SJCRH30 (cell line): ENCODE results near the gene ZNF407. TPM values are rescaled to one million over a fixed set of nuclear protein-coding genes. Genes with fewer than 3 reads are reported as not detected.

Source experiments
- DNase-seq, 2 experiments: peaks; one replicate each; pipeline ENCODE4 v3.0.0-alpha.2; 2015 to 2020
- H3K27ac ChIP-seq: fragments of 250-450 bp; sonication (Bioruptor Pico); 2 replicates; pipeline ENCODE4 v1.5.1; 2020; ENCODE audit warnings: mild to moderate bottlenecking, moderate library complexity
- H3K27me3 ChIP-seq: fragments of 250-450 bp; sonication (Bioruptor Pico); 2 replicates; pipeline ENCODE4 v1.5.1; 2020; ENCODE audit warnings: mild to moderate bottlenecking, moderate library complexity
- H3K36me3 ChIP-seq: fragments of 250-450 bp; sonication (Bioruptor Pico); 2 replicates; pipeline ENCODE4 v1.5.1; 2020; ENCODE audit warnings: mild to moderate bottlenecking, moderate library complexity
- H3K4me1 ChIP-seq: fragments of 250-450 bp; sonication (Bioruptor Pico); 2 replicates; pipeline ENCODE4 v1.5.1; 2020; ENCODE audit warnings: mild to moderate bottlenecking, moderate library complexity
- H3K4me3 ChIP-seq: fragments of 250-450 bp; sonication (Bioruptor Pico); 2 replicates; pipeline ENCODE4 v1.5.1; 2020; ENCODE audit warnings: mild to moderate bottlenecking, moderate library complexity
- H3K9me3 ChIP-seq: fragments of 250-450 bp; sonication (Bioruptor Pico); replicated peaks from 2 replicates; pipeline ENCODE4 v1.5.1; 2020; ENCODE audit warnings: mild to moderate bottlenecking, moderate library complexity
- total RNA-seq: library from RNA; depleted of rRNA; stranded (reverse); fragments of >200 nt; shearing (Covaris generic); gene quantifications from 2 replicates; pipeline ENCODE4 v1.2.3, GENCODE V29; 2014

The ZNF407 gene
- total RNA-seq, 1 experiment from 2014 or later, result 9.5 TPM

- no peak overlapping the region for H3K4me3 ChIP-seq
- DNase-seq, result peak; percentile 43 to 53
- no peak overlapping the region for H3K27ac ChIP-seq
- H3K4me1 ChIP-seq, result peaks cover 11% of the 10 kb centered on the region; the same call in 1 of the 2 replicates
- no peaks in the 10 kb centered on the region for H3K36me3 ChIP-seq
- H3K27me3 ChIP-seq, result no peaks in the 10 kb centered on the region
- no peaks in the 10 kb centered on the region for H3K9me3 ChIP-seq
Observed at GRCh38 chr18:74604361-74604760, 6.7 kb downstream of the ZNF407 start.

- H3K4me3 ChIP-seq, result no peak overlapping the region
- H3K9me3 ChIP-seq, result no peaks in the 10 kb centered on the region
- H3K4me1 ChIP-seq, result peaks cover 11% of the 10 kb centered on the region; the same call in 1 of the 2 replicates
- no peaks in the 10 kb centered on the region for H3K36me3 ChIP-seq
- H3K27ac ChIP-seq, result no peak overlapping the region
- H3K27me3 ChIP-seq, result no peaks in the 10 kb centered on the region
- peak; percentile 12 to 18 for DNase-seq
Observed at GRCh38 chr18:74604774-74605173, 7.1 kb downstream of the ZNF407 start.

- H3K27ac ChIP-seq, result no peak overlapping the region
- no peaks in the 10 kb centered on the region for H3K27me3 ChIP-seq
- H3K4me1 ChIP-seq, result peaks cover 11% of the 10 kb centered on the region; the same call in 1 of the 2 replicates
- H3K9me3 ChIP-seq, result no peaks in the 10 kb centered on the region
- no peaks in the 10 kb centered on the region for H3K36me3 ChIP-seq
- DNase-seq, result no peak
- no peak overlapping the region for H3K4me3 ChIP-seq
Observed at GRCh38 chr18:74608681-74609080, 11.0 kb downstream of the ZNF407 start.

GRCh38 chr18:74609535-74609934 lies 11.9 kb downstream of the ZNF407 start:
- H3K4me1 ChIP-seq, result peaks cover 6% of the 10 kb centered on the region; the same call in 1 of the 2 replicates
- no peaks in the 10 kb centered on the region for H3K27me3 ChIP-seq
- H3K36me3 ChIP-seq, result no peaks in the 10 kb centered on the region
- no peak overlapping the region for H3K27ac ChIP-seq
- no peak overlapping the region for H3K4me3 ChIP-seq
- no peak for DNase-seq
- H3K9me3 ChIP-seq, result no peaks in the 10 kb centered on the region

GRCh38 chr18:74610051-74610615 lies 12.5 kb downstream of the ZNF407 start:
- Histone ChIP-seq H3K36me3 (no peaks in the 10 kb centered on the region), H3K4me1 (peaks cover 1% of the 10 kb centered on the region; the same call in 1 of the 2 replicates), H3K27me3 (no peaks in the 10 kb centered on the region), H3K9me3 (no peaks in the 10 kb centered on the region), H3K27ac (no peak overlapping the region), H3K4me3 (no peak overlapping the region)
- no peak for DNase-seq

GRCh38 chr18:74610860-74611259 lies 13.2 kb downstream of the ZNF407 start:
- no peak for DNase-seq
- no peaks in the 10 kb centered on the region for H3K27me3 ChIP-seq
- H3K27ac ChIP-seq, result no peak overlapping the region
- no peaks in the 10 kb centered on the region for H3K36me3 ChIP-seq
- H3K9me3 ChIP-seq, result no peaks in the 10 kb centered on the region
- no peak overlapping the region for H3K4me3 ChIP-seq
- no peaks in the 10 kb centered on the region for H3K4me1 ChIP-seq

- H3K27me3 ChIP-seq, result no peaks in the 10 kb centered on the region
- no peaks in the 10 kb centered on the region for H3K9me3 ChIP-seq
- no peak overlapping the region for H3K4me3 ChIP-seq
- no peak for DNase-seq
- H3K27ac ChIP-seq, result no peak overlapping the region
- no peaks in the 10 kb centered on the region for H3K36me3 ChIP-seq
- H3K4me1 ChIP-seq, result no peaks in the 10 kb centered on the region
Observed at GRCh38 chr18:74611765-74612164, 14.1 kb downstream of the ZNF407 start.

GRCh38 chr18:74613381-74613780 lies 15.7 kb downstream of the ZNF407 start:
- H3K27me3 ChIP-seq, result no peaks in the 10 kb centered on the region
- no peaks in the 10 kb centered on the region for H3K36me3 ChIP-seq
- no peak overlapping the region for H3K4me3 ChIP-seq
- H3K9me3 ChIP-seq, result no peaks in the 10 kb centered on the region
- H3K27ac ChIP-seq, result no peak overlapping the region
- H3K4me1 ChIP-seq, result no peaks in the 10 kb centered on the region
- no peak for DNase-seq

- H3K9me3 ChIP-seq, result no peaks in the 10 kb centered on the region
Observed at GRCh38 chr18:74616494-74616893, 18.8 kb downstream of the ZNF407 start.

GRCh38 chr18:74617486-74617885 lies 19.8 kb downstream of the ZNF407 start:
- no peaks in the 10 kb centered on the region for H3K36me3 ChIP-seq

More at GRCh38 chr18:74616494-74616893, 18.8 kb downstream of the ZNF407 start:
- no peak for DNase-seq
- Histone ChIP-seq H3K36me3 (no peaks in the 10 kb centered on the region), H3K4me3 (no peak overlapping the region), H3K27ac (no peak overlapping the region), H3K4me1 (no peaks in the 10 kb centered on the region), H3K27me3 (no peaks in the 10 kb centered on the region)

GRCh38 chr18:74622072-74622471 lies 24.4 kb downstream of the ZNF407 start:
- Histone ChIP-seq H3K27ac (no peak overlapping the region), H3K36me3 (no peaks in the 10 kb centered on the region), H3K9me3 (no peaks in the 10 kb centered on the region), H3K4me1 (no peaks in the 10 kb centered on the region), H3K27me3 (no peaks in the 10 kb centered on the region), H3K4me3 (no peak overlapping the region)
- DNase-seq, result no peak

More at GRCh38 chr18:74617486-74617885, 19.8 kb downstream of the ZNF407 start:
- Histone ChIP-seq H3K9me3 (no peaks in the 10 kb centered on the region), H3K27ac (no peak overlapping the region), H3K27me3 (no peaks in the 10 kb centered on the region), H3K4me3 (no peak overlapping the region), H3K4me1 (no peaks in the 10 kb centered on the region)
- no peak for DNase-seq

GRCh38 chr18:74623047-74623816 lies 25.6 kb downstream of the ZNF407 start:
- peak in 1 of 2 experiments; percentile 8 for DNase-seq
- no peaks in the 10 kb centered on the region for H3K4me1 ChIP-seq
- H3K27ac ChIP-seq, result no peak overlapping the region
- no peak overlapping the region for H3K4me3 ChIP-seq
- no peaks in the 10 kb centered on the region for H3K9me3 ChIP-seq
- H3K36me3 ChIP-seq, result no peaks in the 10 kb centered on the region
- no peaks in the 10 kb centered on the region for H3K27me3 ChIP-seq

GRCh38 chr18:74624466-74624865 lies 26.8 kb downstream of the ZNF407 start:
- H3K36me3 ChIP-seq, result no peaks in the 10 kb centered on the region
- H3K4me1 ChIP-seq, result no peaks in the 10 kb centered on the region
- no peaks in the 10 kb centered on the region for H3K27me3 ChIP-seq
- no peak overlapping the region for H3K27ac ChIP-seq
- H3K9me3 ChIP-seq, result no peaks in the 10 kb centered on the region
- H3K4me3 ChIP-seq, result no peak overlapping the region
- DNase-seq, result no peak

GRCh38 chr18:74625157-74625556 lies 27.5 kb downstream of the ZNF407 start:
- H3K4me1 ChIP-seq, result no peaks in the 10 kb centered on the region
- no peaks in the 10 kb centered on the region for H3K9me3 ChIP-seq
- H3K27me3 ChIP-seq, result no peaks in the 10 kb centered on the region
- no peak for DNase-seq
- no peaks in the 10 kb centered on the region for H3K36me3 ChIP-seq
- no peak overlapping the region for H3K27ac ChIP-seq
- H3K4me3 ChIP-seq, result no peak overlapping the region

GRCh38 chr18:74626049-74626874 lies 28.6 kb downstream of the ZNF407 start:
- no peak for DNase-seq
- no peaks in the 10 kb centered on the region for H3K36me3 ChIP-seq
- no peaks in the 10 kb centered on the region for H3K27me3 ChIP-seq
- H3K4me1 ChIP-seq, result no peaks in the 10 kb centered on the region
- H3K4me3 ChIP-seq, result no peak overlapping the region
- H3K9me3 ChIP-seq, result no peaks in the 10 kb centered on the region
- H3K27ac ChIP-seq, result no peak overlapping the region
